Measurements from ENCODE around the gene TK1. TPM values are rescaled to one million over a fixed set of nuclear protein-coding genes. Genes with fewer than 3 reads are reported as not detected.

The TK1 gene
- polyA plus RNA-seq, 1 of the 3 experiments (the other 2 are of a cell fraction) = 112 TPM

- TF ChIP-seq, protein P1, sequence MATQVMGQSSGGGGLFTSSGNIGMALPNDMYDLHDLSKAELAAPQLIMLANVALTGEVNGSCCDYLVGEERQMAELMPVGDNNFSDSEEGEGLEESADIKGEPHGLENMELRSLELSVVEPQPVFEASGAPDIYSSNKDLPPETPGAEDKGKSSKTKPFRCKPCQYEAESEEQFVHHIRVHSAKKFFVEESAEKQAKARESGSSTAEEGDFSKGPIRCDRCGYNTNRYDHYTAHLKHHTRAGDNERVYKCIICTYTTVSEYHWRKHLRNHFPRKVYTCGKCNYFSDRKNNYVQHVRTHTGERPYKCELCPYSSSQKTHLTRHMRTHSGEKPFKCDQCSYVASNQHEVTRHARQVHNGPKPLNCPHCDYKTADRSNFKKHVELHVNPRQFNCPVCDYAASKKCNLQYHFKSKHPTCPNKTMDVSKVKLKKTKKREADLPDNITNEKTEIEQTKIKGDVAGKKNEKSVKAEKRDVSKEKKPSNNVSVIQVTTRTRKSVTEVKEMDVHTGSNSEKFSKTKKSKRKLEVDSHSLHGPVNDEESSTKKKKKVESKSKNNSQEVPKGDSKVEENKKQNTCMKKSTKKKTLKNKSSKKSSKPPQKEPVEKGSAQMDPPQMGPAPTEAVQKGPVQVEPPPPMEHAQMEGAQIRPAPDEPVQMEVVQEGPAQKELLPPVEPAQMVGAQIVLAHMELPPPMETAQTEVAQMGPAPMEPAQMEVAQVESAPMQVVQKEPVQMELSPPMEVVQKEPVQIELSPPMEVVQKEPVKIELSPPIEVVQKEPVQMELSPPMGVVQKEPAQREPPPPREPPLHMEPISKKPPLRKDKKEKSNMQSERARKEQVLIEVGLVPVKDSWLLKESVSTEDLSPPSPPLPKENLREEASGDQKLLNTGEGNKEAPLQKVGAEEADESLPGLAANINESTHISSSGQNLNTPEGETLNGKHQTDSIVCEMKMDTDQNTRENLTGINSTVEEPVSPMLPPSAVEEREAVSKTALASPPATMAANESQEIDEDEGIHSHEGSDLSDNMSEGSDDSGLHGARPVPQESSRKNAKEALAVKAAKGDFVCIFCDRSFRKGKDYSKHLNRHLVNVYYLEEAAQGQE (IDR thresholded peaks at IDR 0.05; ENCODE audit: low read depth, low read length) = no peak
Observed at GRCh38 chr17:78130437-78131101, 56.3 kb downstream of the TK1 start, which contains the start of gene TMC8 (continued).

GRCh38 chr17:78130090-78130436, 56.8 kb downstream of the TK1 start:
- no peaks in the 10 kb centered on the region for H3K9me2 ChIP-seq
- no peaks in the 10 kb centered on the region for H3F3A ChIP-seq (replicated peaks; ENCODE audit: insufficient read depth)
- POLR2A ChIA-PET = interaction anchor here (0.5 kb wide), 1 partner anchor 132 kb away, joined by 3 read pairs; no protein-coding TSS in a partner anchor
- H3K79me2 ChIP-seq (ENCODE audit: insufficient read depth) = no peaks in the 10 kb centered on the region
- CTCF ChIA-PET = interaction anchor here (0.7 to 8.0 kb wide), 9 partner anchors 8 to 111 kb away, joined by 3 to 100 read pairs (median 3); partner anchors contain the start of gene C17orf99
- no peak overlapping the region for H3K27ac ChIP-seq (ENCODE audit: low read depth in 2 of 2, low read length in 1 of 2)
- H3K27me3 ChIP-seq (ENCODE audit: insufficient read depth) = peaks cover 3% of the 10 kb centered on the region
- no peaks in the 10 kb centered on the region for H4K20me1 ChIP-seq (ENCODE audit: insufficient read depth)
- no peak overlapping the region for H2AFZ ChIP-seq (ENCODE audit: low read depth)
- H3K4me2 ChIP-seq = no peak overlapping the region
- DNase-seq = no peak
- 83% methylated on average over 5 of the region's 5 CpGs for WGBS (ENCODE audit: low lambda C conversion rate)
- no peaks in the 10 kb centered on the region for H3K9me3 ChIP-seq
- no peak overlapping the region for H3K9ac ChIP-seq
- H3K4me3 ChIP-seq (ENCODE audit: low read depth in 2 of 2, low read length in 1 of 2) = no peak overlapping the region
- peaks cover 4 to 39% of the 10 kb centered on the region in 2 experiments; a peak in 1 of 4 replicates for H3K4me1 ChIP-seq (ENCODE audit: control insufficient read depth in 1 of 2, insufficient read depth in 2 of 2, low read depth in 1 of 2, low read length in 1 of 2)
- no peaks in the 10 kb centered on the region for H3K36me3 ChIP-seq (replicated peaks in 1 of 2; ENCODE audit: control insufficient read depth in 1 of 2, insufficient read depth in 2 of 2, low read length in 1 of 2)
- TF ChIP-seq YY1 (IDR thresholded peaks at IDR 0.05; ENCODE audit: low read depth) = no peak
- TF ChIP-seq TAF1 (IDR thresholded peaks at IDR 0.05; ENCODE audit: borderline replicate concordance, low read depth, low read length) = no peak
- no peak for TF ChIP-seq RAD21 (IDR thresholded peaks at IDR 0.05; ENCODE audit: low read length)
- TF ChIP-seq, protein P2, sequence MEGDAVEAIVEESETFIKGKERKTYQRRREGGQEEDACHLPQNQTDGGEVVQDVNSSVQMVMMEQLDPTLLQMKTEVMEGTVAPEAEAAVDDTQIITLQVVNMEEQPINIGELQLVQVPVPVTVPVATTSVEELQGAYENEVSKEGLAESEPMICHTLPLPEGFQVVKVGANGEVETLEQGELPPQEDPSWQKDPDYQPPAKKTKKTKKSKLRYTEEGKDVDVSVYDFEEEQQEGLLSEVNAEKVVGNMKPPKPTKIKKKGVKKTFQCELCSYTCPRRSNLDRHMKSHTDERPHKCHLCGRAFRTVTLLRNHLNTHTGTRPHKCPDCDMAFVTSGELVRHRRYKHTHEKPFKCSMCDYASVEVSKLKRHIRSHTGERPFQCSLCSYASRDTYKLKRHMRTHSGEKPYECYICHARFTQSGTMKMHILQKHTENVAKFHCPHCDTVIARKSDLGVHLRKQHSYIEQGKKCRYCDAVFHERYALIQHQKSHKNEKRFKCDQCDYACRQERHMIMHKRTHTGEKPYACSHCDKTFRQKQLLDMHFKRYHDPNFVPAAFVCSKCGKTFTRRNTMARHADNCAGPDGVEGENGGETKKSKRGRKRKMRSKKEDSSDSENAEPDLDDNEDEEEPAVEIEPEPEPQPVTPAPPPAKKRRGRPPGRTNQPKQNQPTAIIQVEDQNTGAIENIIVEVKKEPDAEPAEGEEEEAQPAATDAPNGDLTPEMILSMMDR (IDR thresholded peaks at IDR 0.05) = no peak
- TF ChIP-seq TEAD4 (IDR thresholded peaks at IDR 0.05; ENCODE audit: borderline replicate concordance, insufficient read depth) = no peak
- TF ChIP-seq POLR2AphosphoS5 (IDR thresholded peaks at IDR 0.05; ENCODE audit: low read depth, low read length) = no peak
- TF ChIP-seq MXI1 (IDR thresholded peaks at IDR 0.05; ENCODE audit: low read depth, low read length) = no peak
- no peak for TF ChIP-seq FOSL2 (IDR thresholded peaks at IDR 0.05; ENCODE audit: borderline replicate concordance, low read depth)
- no peak for TF ChIP-seq RCOR1 (IDR thresholded peaks at IDR 0.05; ENCODE audit: low read length)
- TF ChIP-seq, protein P3, sequence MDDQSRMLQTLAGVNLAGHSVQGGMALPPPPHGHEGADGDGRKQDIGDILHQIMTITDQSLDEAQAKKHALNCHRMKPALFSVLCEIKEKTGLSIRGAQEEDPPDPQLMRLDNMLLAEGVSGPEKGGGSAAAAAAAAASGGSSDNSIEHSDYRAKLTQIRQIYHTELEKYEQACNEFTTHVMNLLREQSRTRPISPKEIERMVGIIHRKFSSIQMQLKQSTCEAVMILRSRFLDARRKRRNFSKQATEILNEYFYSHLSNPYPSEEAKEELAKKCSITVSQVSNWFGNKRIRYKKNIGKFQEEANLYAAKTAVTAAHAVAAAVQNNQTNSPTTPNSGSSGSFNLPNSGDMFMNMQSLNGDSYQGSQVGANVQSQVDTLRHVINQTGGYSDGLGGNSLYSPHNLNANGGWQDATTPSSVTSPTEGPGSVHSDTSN (IDR thresholded peaks at IDR 0.05) = no peak
- TF ChIP-seq, protein P1 (IDR thresholded peaks at IDR 0.05; ENCODE audit: low read depth, low read length) = no peak
- TF ChIP-seq TCF12 (IDR thresholded peaks at IDR 0.05) = no peak
- TF ChIP-seq CHD2 (IDR thresholded peaks at IDR 0.05; ENCODE audit: low read length, partially characterized antibody) = no peak
- TF ChIP-seq RXRA (IDR thresholded peaks at IDR 0.05; ENCODE audit: borderline replicate concordance, low read depth) = no peak
- TF ChIP-seq FOXJ3 (CRISPR knock-in tag; IDR thresholded peaks at IDR 0.05) = no peak
- TF ChIP-seq JUND (IDR thresholded peaks at IDR 0.05) = no peak
- TF ChIP-seq FOXM1 (IDR thresholded peaks at IDR 0.05; ENCODE audit: low read depth) = no peak
- no peak for TF ChIP-seq NRF1 (IDR thresholded peaks at IDR 0.05; ENCODE audit: low read depth, low read length)
- TF ChIP-seq IRF3 (IDR thresholded peaks at IDR 0.05; ENCODE audit: low read depth, low read length) = no peak

Measured in SK-N-SH (cell line).